Loucy (cell line): ENCODE results near the gene DUSP6.

Source experiments
- H2AFZ ChIP-seq: fragments of 200-600 bp; sonication (generic); 2 replicates; pipeline ENCODE4 v1.6.0; 2016; ENCODE audit warnings: antibody characterized with exemption, mild to moderate bottlenecking, low read length, moderate library complexity
- H3F3A ChIP-seq: fragments of 200-600 bp; 2 replicates; pipeline ENCODE4 v1.6.0; 2016; ENCODE audit warnings: antibody characterized with exemption, low read depth, mild to moderate bottlenecking
- H3K27me3 ChIP-seq: fragments of 200-600 bp; sonication (generic); 2 replicates; pipeline ENCODE4 v1.6.1; 2014; ENCODE audit warnings: low read length, mild to moderate bottlenecking; ENCODE audit not compliant: insufficient read depth, poor library complexity, severe bottlenecking
- H3K36me3 ChIP-seq: fragments of 200-600 bp; sonication (generic); 2 replicates; pipeline ENCODE4 v1.6.1; 2016; ENCODE audit warnings: low read length; ENCODE audit not compliant: insufficient read depth
- H3K4me1 ChIP-seq: fragments of 200-600 bp; sonication (generic); 2 replicates; pipeline ENCODE4 v1.5.1; 2014; ENCODE audit warnings: low read length, mild to moderate bottlenecking; ENCODE audit not compliant: insufficient read depth, poor library complexity, severe bottlenecking
- H3K4me2 ChIP-seq: fragments of 200-600 bp; sonication (generic); 2 replicates; pipeline ENCODE4 v1.6.0; 2014; ENCODE audit warnings: antibody characterized with exemption, low read length, low read depth, mild to moderate bottlenecking; ENCODE audit not compliant: poor library complexity, severe bottlenecking
- H3K4me3 ChIP-seq: fragments of 200-600 bp; sonication (generic); 2 replicates; pipeline ENCODE4 v1.5.1; 2014; ENCODE audit warnings: low read length, mild to moderate bottlenecking, mixed read lengths; ENCODE audit not compliant: poor library complexity, severe bottlenecking
- H3K79me2 ChIP-seq: fragments of 200-600 bp; sonication (generic); 2 replicates; pipeline ENCODE4 v1.6.1; 2014; ENCODE audit warnings: low read length; ENCODE audit not compliant: insufficient read depth
- H3K9ac ChIP-seq: fragments of 200-600 bp; sonication (generic); 2 replicates; pipeline ENCODE4 v1.6.0; 2014; ENCODE audit warnings: mild to moderate bottlenecking, low read depth, low read length, moderate library complexity; ENCODE audit not compliant: poor library complexity, severe bottlenecking
- H3K9me2 ChIP-seq: fragments of 200-600 bp; sonication (generic); replicated peaks from 2 replicates; pipeline ENCODE4 v1.6.1; 2016; ENCODE audit warnings: low read depth, low read length, mixed read lengths
- H3K9me3 ChIP-seq: fragments of 200-600 bp; sonication (generic); 2 replicates; pipeline ENCODE4 v1.6.1; 2014; ENCODE audit warnings: mild to moderate bottlenecking, antibody characterized with exemption, low read length, low read depth; ENCODE audit not compliant: insufficient read depth
- H4K20me1 ChIP-seq: fragments of 200-600 bp; sonication (generic); 2 replicates; pipeline ENCODE4 v1.6.0; 2014; ENCODE audit warnings: antibody characterized with exemption, low read length, mild to moderate bottlenecking; ENCODE audit not compliant: insufficient read depth, poor library complexity, severe bottlenecking
- CTCF ChIP-seq: fragments of 200-600 bp; sonication (generic); conservative IDR thresholded peaks from 2 replicates; pipeline ENCODE4 v1.5.1; 2014; ENCODE audit warnings: mild to moderate bottlenecking, antibody characterized with exemption, low read length
- EZH2phosphoT487 ChIP-seq: fragments of 200-600 bp; IDR thresholded peaks from 2 replicates; pipeline ENCODE4 v1.6.1; 2018; ENCODE audit warnings: antibody characterized with exemption, mild to moderate bottlenecking, moderate library complexity, borderline replicate concordance

Gene DUSP6

GRCh38 chr12:89363582-89363981 is 11.3 kb upstream of the DUSP6 start:
- H4K20me1 ChIP-seq = no peaks in the 10 kb centered on the region
- H2AFZ ChIP-seq = no peak overlapping the region
- no peaks in the 10 kb centered on the region for H3F3A ChIP-seq
- H3K4me3 ChIP-seq = no peak overlapping the region
- no peaks in the 10 kb centered on the region for H3K27me3 ChIP-seq
- H3K9me2 ChIP-seq = no peaks in the 10 kb centered on the region
- no peaks in the 10 kb centered on the region for H3K4me1 ChIP-seq
- no peak overlapping the region for H3K9ac ChIP-seq
- no peak for TF ChIP-seq CTCF
- H3K36me3 ChIP-seq = no peaks in the 10 kb centered on the region
- H3K79me2 ChIP-seq = no peaks in the 10 kb centered on the region
- H3K4me2 ChIP-seq = no peak overlapping the region
- no peaks in the 10 kb centered on the region for H3K9me3 ChIP-seq

- Histone ChIP-seq H3K9me2 (no peaks in the 10 kb centered on the region), H3K79me2 (no peaks in the 10 kb centered on the region), H3K27me3 (no peaks in the 10 kb centered on the region), H3K4me3 (no peak overlapping the region), H3K36me3 (no peaks in the 10 kb centered on the region), H3K9me3 (no peaks in the 10 kb centered on the region), H4K20me1 (no peaks in the 10 kb centered on the region), H2AFZ (no peak overlapping the region), H3F3A (no peaks in the 10 kb centered on the region), H3K4me1 (no peaks in the 10 kb centered on the region), H3K9ac (no peak overlapping the region), H3K4me2 (no peak overlapping the region)
- TF ChIP-seq CTCF (no peak), EZH2phosphoT487 (no peak)
These were observed 10.8 kb upstream of the DUSP6 start for GRCh38 chr12:89363084-89363483.

DNA sequence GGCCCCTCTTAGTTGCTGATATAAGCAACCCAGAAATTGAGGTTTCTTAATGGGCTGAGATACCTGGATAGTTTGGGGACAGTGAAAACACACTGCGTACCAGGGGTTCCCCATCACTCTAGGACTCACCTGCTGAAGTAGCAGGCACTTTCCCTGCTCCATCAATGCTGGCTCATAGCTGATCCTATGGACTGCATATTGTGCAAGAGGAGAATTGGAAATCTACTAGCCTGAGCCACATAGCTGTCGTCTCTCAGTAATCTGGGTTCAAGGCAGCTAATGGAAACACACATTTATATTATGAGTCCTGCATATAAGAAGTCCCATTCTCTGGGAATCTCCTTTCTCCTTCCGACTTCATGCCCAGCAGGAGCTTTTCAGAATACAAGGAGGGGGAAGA is 7.3 kb upstream of the DUSP6 start:
- Histone ChIP-seq H3K79me2 (no peaks in the 10 kb centered on the region), H3K27me3 (no peaks in the 10 kb centered on the region), H3K9me2 (no peaks in the 10 kb centered on the region), H3K36me3 (no peaks in the 10 kb centered on the region), H3K4me2 (no peak overlapping the region), H3K4me1 (peaks cover 4% of the 10 kb centered on the region), H3F3A (no peaks in the 10 kb centered on the region), H3K4me3 (no peak overlapping the region), H4K20me1 (no peaks in the 10 kb centered on the region), H3K9me3 (no peaks in the 10 kb centered on the region), H3K9ac (no peak overlapping the region), H2AFZ (no peak overlapping the region)
- no peak for TF ChIP-seq EZH2phosphoT487
- TF ChIP-seq CTCF = no peak
